Gastrocnemius medialis (tissue), 4 donors: Measurements from ENCODE around the gene LPAR3.

Experiments
- CTCF ChIP-seq, 5 experiments: fragments of 450-650 bp in 3 of 5; fragments of 200-600 bp in 2 of 5; sonication (generic) in 2 of 5; IDR thresholded peaks in 4 of 5; conservative IDR thresholded peaks in 1 of 5; 1 replicate in 4 of 5; 2 replicates in 1 of 5; pipeline ENCODE4 v1.5.1; 2016 to 2019; ENCODE audit warnings: antibody characterized with exemption in 5 of 5, mild to moderate bottlenecking in 3 of 5, moderate library complexity in 3 of 5
- POLR2A ChIP-seq, 2 donors: fragments of 450-650 bp; IDR thresholded peaks; one replicate each; pipeline ENCODE4 v1.6.1; 2017; ENCODE audit warnings: antibody characterized with exemption in 2 of 2, mild to moderate bottlenecking in 2 of 2, moderate library complexity in 2 of 2

- TF ChIP-seq CTCF (IDR thresholded peaks at IDR 0.05 in 4 of 5, conservative IDR thresholded peaks at IDR 0.05 in 1 of 5): no peak
- TF ChIP-seq POLR2A (IDR thresholded peaks at IDR 0.05): no peak
Observed at GRCh38 chr1:84763912-84764680, 128.9 kb downstream of the LPAR3 start.
